Endothelial cell of umbilical vein (primary cell): ENCODE measurements around the gene HTRA3.

Source experiments
- CTCF ChIP-seq, 2 donors: IDR thresholded peaks; 1 replicate in 1 of 2; 2 replicates in 1 of 2; pipeline ENCODE4 v1.5.1; 2011; ENCODE audit warnings: low read length in 2 of 2, mild to moderate bottlenecking in 2 of 2, moderate library complexity in 2 of 2, control low read depth in 1 of 2, inconsistent platforms in 1 of 2, low read depth in 1 of 2; ENCODE audit not compliant: insufficient read depth in 1 of 2; ENCODE audit errors: extremely low read depth in 1 of 2
- EZH2 ChIP-seq: IDR thresholded peaks from 2 replicates; pipeline ENCODE4 v1.6.1; 2012; ENCODE audit warnings: borderline replicate concordance, low read depth, mild to moderate bottlenecking, moderate library complexity, low read length, inconsistent platforms; ENCODE audit not compliant: severe bottlenecking
- FOS ChIP-seq: IDR thresholded peaks from 2 replicates; pipeline ENCODE4 v1.6.1; 2011; ENCODE audit warnings: mild to moderate bottlenecking, low read length, moderate library complexity, borderline replicate concordance; ENCODE audit not compliant: insufficient read depth
- JUN ChIP-seq: IDR thresholded peaks from 2 replicates; pipeline ENCODE4 v1.6.1; 2011; ENCODE audit warnings: borderline replicate concordance, low read depth; ENCODE audit not compliant: insufficient read length, insufficient read depth
- MYC ChIP-seq: IDR thresholded peaks from one replicate; pipeline ENCODE4 v1.6.1; 2011; ENCODE audit warnings: mild to moderate bottlenecking, low read depth, low read length
- POLR2A ChIP-seq: IDR thresholded peaks from 2 replicates; pipeline ENCODE4 v1.6.1; 2012; ENCODE audit warnings: low read depth, mild to moderate bottlenecking, control low read depth, low read length
- POLR2AphosphoS5 ChIP-seq: IDR thresholded peaks from 2 replicates; pipeline ENCODE4 v1.6.1; 2012; ENCODE audit warnings: low read depth, mild to moderate bottlenecking, control low read depth, low read length, moderate library complexity; ENCODE audit not compliant: insufficient read depth
- TF ChIP-seq, protein P1 (sequence below): IDR thresholded peaks from 2 replicates; pipeline ENCODE4 v1.6.1; 2011; ENCODE audit not compliant: insufficient read depth, insufficient read length

DNA sequence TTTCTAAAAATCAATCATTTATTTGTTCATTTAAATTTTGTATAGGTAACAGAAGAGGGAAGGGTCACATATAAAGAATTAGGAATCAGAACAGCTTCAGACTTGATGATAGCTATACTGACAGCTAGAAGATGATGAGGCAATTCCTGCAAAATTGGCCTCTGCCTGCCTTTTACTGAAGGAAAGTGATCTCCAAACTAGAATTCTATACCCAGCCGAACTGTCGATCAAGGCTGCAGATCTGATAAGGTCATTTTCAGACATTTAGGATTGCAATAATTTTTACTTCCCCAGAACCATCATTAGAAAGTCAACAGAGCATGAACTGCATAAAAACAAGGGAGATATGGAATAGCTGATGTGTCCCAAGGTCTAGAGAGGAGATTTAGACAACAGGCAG is 66.3 kb downstream of the HTRA3 start:
- TF ChIP-seq CTCF (IDR thresholded peaks at IDR 0.05; ENCODE audit: extremely low read depth in 1 of 2, insufficient read depth in 1 of 2, low read depth in 1 of 2, low read length in 2 of 2): no peak
- no peak for TF ChIP-seq POLR2A
- TF ChIP-seq JUN: no peak
- TF ChIP-seq, protein P1, sequence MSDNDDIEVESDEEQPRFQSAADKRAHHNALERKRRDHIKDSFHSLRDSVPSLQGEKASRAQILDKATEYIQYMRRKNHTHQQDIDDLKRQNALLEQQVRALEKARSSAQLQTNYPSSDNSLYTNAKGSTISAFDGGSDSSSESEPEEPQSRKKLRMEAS: no peak
- TF ChIP-seq POLR2AphosphoS5: no peak
- TF ChIP-seq FOS: no peak
- TF ChIP-seq MYC: no peak
- no peak for TF ChIP-seq EZH2
